ENCODE results near the gene NTM.

- TF ChIP-seq CTCF (IDR thresholded peaks at IDR 0.05 in 8 of 11, conservative IDR thresholded peaks at IDR 0.05 in 3 of 11) (no peak), POLR2AphosphoS5 (IDR thresholded peaks at IDR 0.05) (no peak), POLR2A (IDR thresholded peaks at IDR 0.05) (no peak)
Measured at GRCh38 chr11:131880976-131881375, 510.6 kb downstream of the NTM start.

Data from spleen (tissue), 7 donors.